Measurements from ENCODE around the gene MTHFS.

DNA sequence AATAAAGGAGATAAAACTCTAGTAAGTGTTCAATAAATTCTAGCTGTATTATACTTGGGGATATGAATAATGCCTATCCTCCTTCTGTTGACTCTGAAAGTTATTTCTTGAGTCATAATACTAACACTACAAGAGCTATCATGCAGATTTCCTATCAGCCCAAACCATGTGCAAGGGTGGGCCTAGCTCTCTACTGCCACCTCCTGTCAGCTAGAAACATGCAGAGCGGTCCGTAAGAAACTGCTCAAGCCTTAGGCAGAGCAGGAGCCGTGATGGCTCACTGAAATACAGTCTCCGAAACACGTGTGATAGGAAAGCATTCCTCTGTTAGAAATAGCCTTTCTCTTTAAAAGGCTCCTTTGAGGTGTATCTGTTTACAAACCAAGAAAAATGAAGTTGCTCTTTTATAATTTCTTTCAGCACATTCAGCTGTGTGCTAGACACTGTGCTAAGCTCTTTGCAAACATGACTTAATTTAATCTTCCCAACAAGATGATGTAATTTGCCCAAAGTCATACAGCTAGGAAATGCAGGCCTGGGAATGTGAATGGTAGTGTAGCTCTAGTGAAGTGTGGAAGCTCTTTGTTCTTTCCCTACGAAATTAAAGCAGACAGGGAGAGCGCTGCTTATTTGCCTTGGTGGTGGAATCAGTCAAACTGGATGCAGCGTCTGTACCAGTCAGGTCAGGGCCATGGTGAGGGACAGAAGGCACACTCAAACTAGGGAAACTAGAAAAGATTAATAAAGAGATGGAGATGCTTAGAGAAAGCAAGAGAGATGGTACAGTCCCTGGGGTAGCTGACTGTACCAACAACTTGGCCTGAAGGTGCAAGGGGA lies 43.1 kb downstream of the MTHFS start:
- TF ChIP-seq, protein P1, sequence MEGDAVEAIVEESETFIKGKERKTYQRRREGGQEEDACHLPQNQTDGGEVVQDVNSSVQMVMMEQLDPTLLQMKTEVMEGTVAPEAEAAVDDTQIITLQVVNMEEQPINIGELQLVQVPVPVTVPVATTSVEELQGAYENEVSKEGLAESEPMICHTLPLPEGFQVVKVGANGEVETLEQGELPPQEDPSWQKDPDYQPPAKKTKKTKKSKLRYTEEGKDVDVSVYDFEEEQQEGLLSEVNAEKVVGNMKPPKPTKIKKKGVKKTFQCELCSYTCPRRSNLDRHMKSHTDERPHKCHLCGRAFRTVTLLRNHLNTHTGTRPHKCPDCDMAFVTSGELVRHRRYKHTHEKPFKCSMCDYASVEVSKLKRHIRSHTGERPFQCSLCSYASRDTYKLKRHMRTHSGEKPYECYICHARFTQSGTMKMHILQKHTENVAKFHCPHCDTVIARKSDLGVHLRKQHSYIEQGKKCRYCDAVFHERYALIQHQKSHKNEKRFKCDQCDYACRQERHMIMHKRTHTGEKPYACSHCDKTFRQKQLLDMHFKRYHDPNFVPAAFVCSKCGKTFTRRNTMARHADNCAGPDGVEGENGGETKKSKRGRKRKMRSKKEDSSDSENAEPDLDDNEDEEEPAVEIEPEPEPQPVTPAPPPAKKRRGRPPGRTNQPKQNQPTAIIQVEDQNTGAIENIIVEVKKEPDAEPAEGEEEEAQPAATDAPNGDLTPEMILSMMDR (optimal IDR thresholded peaks at IDR 0.05 in 1 of 3, IDR thresholded peaks at IDR 0.05 in 1 of 3, conservative IDR thresholded peaks at IDR 0.05 in 1 of 3; ENCODE audit: extremely low read depth in 1 of 3, insufficient read depth in 2 of 3, low read length in 3 of 3), result peak; percentile 95 to 99 (median 97)
- no peak for TF ChIP-seq EZH2 (IDR thresholded peaks at IDR 0.05; ENCODE audit: low read length)
